Neural cell (in vitro differentiated cells): Measurements from ENCODE around the gene SHPK. TPM values are rescaled to one million over a fixed set of nuclear protein-coding genes. Genes with fewer than 3 reads are reported as not detected.

Experiments
- H2AFZ ChIP-seq: fragments of 200-600, 300-800 bp; sonication (generic), shearing (Covaris generic); 2 replicates; pipeline ENCODE4 v1.6.0; 2014; ENCODE audit warnings: low read depth, mild to moderate bottlenecking, antibody characterized with exemption, low read length, moderate library complexity
- H3F3A ChIP-seq: fragments of 200-600 bp; shearing (Covaris generic); 2 replicates; pipeline ENCODE4 v1.6.1; 2016; ENCODE audit warnings: mild to moderate bottlenecking, moderate library complexity, mixed read lengths, antibody characterized with exemption, low read length; ENCODE audit not compliant: insufficient read depth, poor library complexity, severe bottlenecking
- H3K27ac ChIP-seq: fragments of 200-600, 300-800 bp; sonication (generic), shearing (Covaris generic); 2 replicates; pipeline ENCODE4 v1.5.1; 2014; ENCODE audit warnings: mild to moderate bottlenecking, low read length, moderate library complexity
- H3K27me3 ChIP-seq: fragments of 300-800, 200-600 bp; sonication (generic), shearing (Covaris generic); 2 replicates; pipeline ENCODE4 v1.6.0; 2014; ENCODE audit warnings: mild to moderate bottlenecking, low read depth, low read length, moderate library complexity; ENCODE audit not compliant: insufficient read depth
- H3K36me3 ChIP-seq: fragments of 300-800, 200-600 bp; sonication (generic), shearing (Covaris generic); 2 replicates; pipeline ENCODE4 v1.5.1; 2014; ENCODE audit warnings: mild to moderate bottlenecking, antibody characterized with exemption, low read length, moderate library complexity; ENCODE audit not compliant: insufficient read depth
- H3K4me2 ChIP-seq: fragments of 300-800, 200-600 bp; sonication (generic), shearing (Covaris generic); 2 replicates; pipeline ENCODE4 v1.6.0; 2014; ENCODE audit warnings: mild to moderate bottlenecking, low read length
- H3K4me3 ChIP-seq: fragments of 300-800, 200-600 bp; sonication (generic), shearing (Covaris generic); 2 replicates; pipeline ENCODE4 v1.5.1; 2014; ENCODE audit warnings: mild to moderate bottlenecking, low read length, moderate library complexity
- H3K79me2 ChIP-seq: fragments of 200-600 bp; shearing (Covaris generic); replicated peaks from 2 replicates; pipeline ENCODE4 v1.6.0; 2014; ENCODE audit warnings: mild to moderate bottlenecking, low read length, moderate library complexity; ENCODE audit not compliant: insufficient read depth
- H3K9ac ChIP-seq: fragments of 300-800, 200-600 bp; sonication (generic), shearing (Covaris generic); 2 replicates; pipeline ENCODE4 v1.6.1; 2016; ENCODE audit warnings: mild to moderate bottlenecking, low read length, mixed read lengths
- H3K9me2 ChIP-seq: fragments of 200-600 bp; shearing (Covaris generic); 2 replicates; pipeline ENCODE4 v1.6.1; 2016; ENCODE audit warnings: mild to moderate bottlenecking, low read length, mixed read lengths; ENCODE audit not compliant: insufficient read depth
- H3K9me3 ChIP-seq: fragments of 200-600, 300-800 bp; sonication (generic), shearing (Covaris generic); 2 replicates; pipeline ENCODE4 v1.6.1; 2016; ENCODE audit warnings: mild to moderate bottlenecking, mixed run types, low read length, moderate library complexity, mixed read lengths
- H4K20me1 ChIP-seq: fragments of 200-600 bp; shearing (Covaris generic); 2 replicates; pipeline ENCODE4 v1.6.1; 2016; ENCODE audit warnings: mild to moderate bottlenecking, mixed run types; ENCODE audit not compliant: insufficient read depth
- CTCF ChIP-seq: fragments of 450-650 bp; IDR thresholded peaks from 2 replicates; pipeline ENCODE4 v1.5.1; 2014; ENCODE audit warnings: antibody characterized with exemption, mild to moderate bottlenecking, moderate library complexity; ENCODE audit not compliant: poor library complexity, severe bottlenecking
- EP300 ChIP-seq: fragments of 450-650 bp; conservative IDR thresholded peaks from 2 replicates; pipeline ENCODE4 v1.6.1; 2014; ENCODE audit warnings: antibody characterized with exemption, mild to moderate bottlenecking, moderate library complexity; ENCODE audit not compliant: poor library complexity, severe bottlenecking
- EZH2 ChIP-seq: fragments of 200-600, 300-800 bp; shearing (Covaris generic), sonication (generic); IDR thresholded peaks from 2 replicates; pipeline ENCODE4 v1.6.1; 2014; ENCODE audit warnings: antibody characterized with exemption, low read length, borderline replicate concordance, mild to moderate bottlenecking; ENCODE audit not compliant: insufficient read depth, poor library complexity, severe bottlenecking
- MXI1 ChIP-seq: fragments of 450-650 bp; conservative IDR thresholded peaks from 2 replicates; pipeline ENCODE4 v1.6.1; 2014; ENCODE audit warnings: antibody characterized with exemption, mild to moderate bottlenecking; ENCODE audit not compliant: poor library complexity, severe bottlenecking
- POLR2AphosphoS5 ChIP-seq: IDR thresholded peaks from 2 replicates; pipeline ENCODE4 v1.6.1; 2012
- RAD21 ChIP-seq: fragments of 450-650 bp; conservative IDR thresholded peaks from 2 replicates; pipeline ENCODE4 v1.6.1; 2014; ENCODE audit warnings: antibody characterized with exemption, mild to moderate bottlenecking, moderate library complexity
- SMC3 ChIP-seq: fragments of 450-650 bp; conservative IDR thresholded peaks from 2 replicates; pipeline ENCODE4 v1.6.1; 2014; ENCODE audit warnings: antibody characterized with exemption, mild to moderate bottlenecking, moderate library complexity; ENCODE audit not compliant: poor library complexity
- TAF1 ChIP-seq: IDR thresholded peaks from 2 replicates; pipeline ENCODE4 v1.6.1; 2012; ENCODE audit warnings: low read depth
- polyA plus RNA-seq: library from polyadenylated mRNA; depleted of rRNA; stranded (reverse); fragments of >200 nt; gene quantifications from 2 replicates; pipeline ENCODE4 v1.2.3, GENCODE V29; 2014
- TF ChIP-seq, protein P1 (sequence below): IDR thresholded peaks from 2 replicates; pipeline ENCODE4 v1.6.1; 2012; ENCODE audit warnings: borderline replicate concordance

The SHPK gene
- polyA plus RNA-seq, 1 donor from 2014 or later = 14.3 TPM

DNA sequence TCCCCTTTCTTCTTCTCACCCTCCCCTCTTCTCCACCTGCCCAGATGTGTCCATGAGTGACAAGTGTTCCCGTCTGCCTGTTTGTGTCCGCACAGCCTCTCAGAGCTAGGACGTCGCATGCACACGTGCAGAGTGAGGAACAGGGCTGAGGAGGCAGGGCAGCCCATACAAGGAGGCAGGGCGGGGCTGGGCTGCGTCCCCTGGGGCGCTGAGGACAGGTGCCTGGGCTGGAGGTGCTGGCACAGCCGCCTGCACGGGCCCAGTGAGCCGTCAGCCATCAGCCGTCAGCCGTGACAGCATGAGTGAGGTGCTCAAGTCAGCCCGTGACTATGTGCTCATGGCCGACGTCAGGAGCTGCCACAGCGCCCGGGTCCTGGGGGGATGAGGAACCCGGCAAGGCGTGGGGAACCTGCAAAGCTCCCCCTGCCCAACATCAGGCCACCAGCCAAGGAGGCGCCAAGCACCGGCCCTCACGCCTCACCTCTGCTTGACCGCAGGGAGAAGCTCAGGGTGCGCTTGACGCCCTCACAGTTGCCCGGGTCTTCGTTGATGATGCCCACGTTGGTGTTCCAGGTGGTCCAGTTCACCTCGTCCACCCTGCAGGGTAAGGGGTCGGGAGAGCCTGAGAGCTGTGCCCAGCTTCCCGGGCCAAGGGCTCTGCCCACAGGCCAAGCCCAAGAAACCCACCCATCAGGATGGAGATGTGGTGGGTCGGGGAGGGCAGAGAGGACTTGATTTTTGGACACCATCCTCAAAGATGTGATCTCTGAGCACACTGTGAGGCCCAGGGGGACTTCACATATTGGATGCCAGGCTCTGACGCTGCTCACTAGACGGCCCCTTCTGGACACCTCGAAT lies 64.8 kb downstream of the SHPK start:
- Histone ChIP-seq H3F3A (no peaks in the 10 kb centered on the region), H3K9me2 (no peaks in the 10 kb centered on the region), H4K20me1 (no peaks in the 10 kb centered on the region), H3K79me2 (no peaks in the 10 kb centered on the region), H3K9ac (no peak overlapping the region), H3K27me3 (no peaks in the 10 kb centered on the region), H3K36me3 (no peaks in the 10 kb centered on the region), H3K9me3 (no peaks in the 10 kb centered on the region), H2AFZ (no peak overlapping the region), H3K4me3 (no peak overlapping the region), H3K27ac (no peak overlapping the region), H3K4me2 (no peak overlapping the region)
- TF ChIP-seq CTCF (no peak), EP300 (no peak), EZH2 (no peak), TAF1 (no peak), POLR2AphosphoS5 (no peak), MXI1 (no peak)
- TF ChIP-seq, protein P1, sequence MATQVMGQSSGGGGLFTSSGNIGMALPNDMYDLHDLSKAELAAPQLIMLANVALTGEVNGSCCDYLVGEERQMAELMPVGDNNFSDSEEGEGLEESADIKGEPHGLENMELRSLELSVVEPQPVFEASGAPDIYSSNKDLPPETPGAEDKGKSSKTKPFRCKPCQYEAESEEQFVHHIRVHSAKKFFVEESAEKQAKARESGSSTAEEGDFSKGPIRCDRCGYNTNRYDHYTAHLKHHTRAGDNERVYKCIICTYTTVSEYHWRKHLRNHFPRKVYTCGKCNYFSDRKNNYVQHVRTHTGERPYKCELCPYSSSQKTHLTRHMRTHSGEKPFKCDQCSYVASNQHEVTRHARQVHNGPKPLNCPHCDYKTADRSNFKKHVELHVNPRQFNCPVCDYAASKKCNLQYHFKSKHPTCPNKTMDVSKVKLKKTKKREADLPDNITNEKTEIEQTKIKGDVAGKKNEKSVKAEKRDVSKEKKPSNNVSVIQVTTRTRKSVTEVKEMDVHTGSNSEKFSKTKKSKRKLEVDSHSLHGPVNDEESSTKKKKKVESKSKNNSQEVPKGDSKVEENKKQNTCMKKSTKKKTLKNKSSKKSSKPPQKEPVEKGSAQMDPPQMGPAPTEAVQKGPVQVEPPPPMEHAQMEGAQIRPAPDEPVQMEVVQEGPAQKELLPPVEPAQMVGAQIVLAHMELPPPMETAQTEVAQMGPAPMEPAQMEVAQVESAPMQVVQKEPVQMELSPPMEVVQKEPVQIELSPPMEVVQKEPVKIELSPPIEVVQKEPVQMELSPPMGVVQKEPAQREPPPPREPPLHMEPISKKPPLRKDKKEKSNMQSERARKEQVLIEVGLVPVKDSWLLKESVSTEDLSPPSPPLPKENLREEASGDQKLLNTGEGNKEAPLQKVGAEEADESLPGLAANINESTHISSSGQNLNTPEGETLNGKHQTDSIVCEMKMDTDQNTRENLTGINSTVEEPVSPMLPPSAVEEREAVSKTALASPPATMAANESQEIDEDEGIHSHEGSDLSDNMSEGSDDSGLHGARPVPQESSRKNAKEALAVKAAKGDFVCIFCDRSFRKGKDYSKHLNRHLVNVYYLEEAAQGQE = no peak

- no peaks in the 10 kb centered on the region for H3K27me3 ChIP-seq
- no peak overlapping the region for H3K9ac ChIP-seq
- no peak overlapping the region for H3K4me3 ChIP-seq
- H3K9me2 ChIP-seq = no peaks in the 10 kb centered on the region
- H3K79me2 ChIP-seq = no peaks in the 10 kb centered on the region
- no peaks in the 10 kb centered on the region for H3K9me3 ChIP-seq
- no peaks in the 10 kb centered on the region for H3K36me3 ChIP-seq
- no peak overlapping the region for H2AFZ ChIP-seq
- H4K20me1 ChIP-seq = no peaks in the 10 kb centered on the region
- TF ChIP-seq EP300 = no peak
- no peak for TF ChIP-seq TAF1
- no peak for TF ChIP-seq CTCF
- TF ChIP-seq MXI1 = no peak
- TF ChIP-seq SMC3 = no peak
- no peak for TF ChIP-seq POLR2AphosphoS5
- TF ChIP-seq, protein P1 = no peak
- TF ChIP-seq EZH2 = no peak
- no peak for TF ChIP-seq RAD21
- H3K4me2 ChIP-seq = no peak overlapping the region
- H3K27ac ChIP-seq = no peak overlapping the region
- no peaks in the 10 kb centered on the region for H3F3A ChIP-seq
Measured at GRCh38 chr17:3569534-3570137, 66.4 kb downstream of the SHPK start.
